Lung (tissue), 12 donors: ENCODE results near the gene UQCR11. TPM values are rescaled to one million over a fixed set of nuclear protein-coding genes. Genes with fewer than 3 reads are reported as not detected.

Experiments used
- ATAC-seq: fragments of 200-7000 bp; cut with Tn5 transposase; one replicate; pipeline ENCODE4 v1.9.1; 2020; ENCODE audit warnings: moderate number of reproducible peaks; ENCODE audit not compliant: insufficient read depth, low FRiP score
- DNase-seq, 3 donors: peaks; one replicate each; pipeline ENCODE4 v3.0.0-alpha.2; 2013 to 2017
- H3K27ac ChIP-seq, 2 donors: one replicate each; pipeline ENCODE4 v1.5.1; 2013; ENCODE audit warnings: mild to moderate bottlenecking in 2 of 2, moderate library complexity in 2 of 2, control low read depth in 1 of 2, inconsistent platforms in 1 of 2, low read depth in 1 of 2, low read length in 1 of 2
- H3K27me3 ChIP-seq, 3 donors: one replicate each; pipeline ENCODE4 v1.5.1; 2013; ENCODE audit warnings: low read length in 2 of 3; ENCODE audit not compliant: control insufficient read depth in 3 of 3, insufficient read depth in 3 of 3
- H3K36me3 ChIP-seq, 4 donors: one replicate each; pipeline ENCODE4 v1.5.1; 2013; ENCODE audit warnings: low read length in 4 of 4, mild to moderate bottlenecking in 1 of 4, moderate library complexity in 1 of 4; ENCODE audit not compliant: control insufficient read depth in 4 of 4, insufficient read depth in 4 of 4
- H3K4me1 ChIP-seq, 5 donors: one replicate each; pipeline ENCODE4 v1.5.1; 2013; ENCODE audit warnings: low read length in 5 of 5, mild to moderate bottlenecking in 2 of 5, moderate library complexity in 1 of 5; ENCODE audit not compliant: control insufficient read depth in 5 of 5, insufficient read depth in 5 of 5
- H3K4me3 ChIP-seq: one replicate; pipeline ENCODE4 v1.5.1; 2013; ENCODE audit warnings: mild to moderate bottlenecking, control low read depth, moderate library complexity
- H3K9ac ChIP-seq, 2 donors: one replicate each; pipeline ENCODE4 v1.5.1; 2013; ENCODE audit warnings: low read length in 2 of 2, control low read depth in 1 of 2; ENCODE audit not compliant: insufficient read depth in 1 of 2
- H3K9me3 ChIP-seq, 4 donors: one replicate each; pipeline ENCODE4 v1.5.1; 2013; ENCODE audit warnings: low read length in 3 of 4, mild to moderate bottlenecking in 1 of 4, moderate library complexity in 1 of 4; ENCODE audit not compliant: control insufficient read depth in 4 of 4, insufficient read depth in 3 of 4
- WGBS, 2 donors: extraction: QIAGEN DNeasy Blood & Tissue Kit; methylation state at CpG; one replicate each; pipeline ENCODE4 v1.1.7; 2013; 5-methylcytosine and 5-hydroxymethylcytosine counted together
- polyA plus RNA-seq, 2 donors: library from polyadenylated mRNA; stranded (reverse); fragments of 200-250 nt; gene quantifications; one replicate each; pipeline ENCODE4 v1.2.1, GENCODE V29; 2013
- total RNA-seq, 2 donors: library from RNA; depleted of rRNA in 1 of 2; stranded (reverse); fragments of >200 nt in 1 of 2; gene quantifications; one replicate each; pipeline ENCODE4 v1.2.1, GENCODE V29; 2014 to 2021
- TF ChIP-seq, protein P1 (sequence below): IDR thresholded peaks from 2 replicates; pipeline ENCODE4 v1.5.1; 2012; ENCODE audit warnings: mild to moderate bottlenecking; ENCODE audit errors: control extremely low read depth, extremely low read depth
- donor health status: control.
- donor health status: control.
- donor health status: Bipolar disorder and iron deficiency.
- donor health status: healthy.
- donor health status: DM: yes; HTN: yes; CAD: no.

Gene UQCR11
- total and polyA plus RNA-seq, 4 donors = 35.4 to 225 (median 127) TPM

- Histone ChIP-seq H3K27ac (no peak overlapping the region), H3K9me3 (no peaks in the 10 kb centered on the region), H3K9ac (no peak overlapping the region), H3K36me3 (peaks cover 14 to 38% (median 17%) of the 10 kb centered on the region in 4 donors), H3K27me3 (no peaks in the 10 kb centered on the region), H3K4me1 (peaks cover 0 to 1% (median 0%) of the 10 kb centered on the region in 5 donors), H3K4me3 (no peak overlapping the region)
- WGBS, 2 donors = 94 to 95% methylated on average over 87 of the region's 87 CpGs
- ATAC-seq = no peak
- TF ChIP-seq, protein P1, sequence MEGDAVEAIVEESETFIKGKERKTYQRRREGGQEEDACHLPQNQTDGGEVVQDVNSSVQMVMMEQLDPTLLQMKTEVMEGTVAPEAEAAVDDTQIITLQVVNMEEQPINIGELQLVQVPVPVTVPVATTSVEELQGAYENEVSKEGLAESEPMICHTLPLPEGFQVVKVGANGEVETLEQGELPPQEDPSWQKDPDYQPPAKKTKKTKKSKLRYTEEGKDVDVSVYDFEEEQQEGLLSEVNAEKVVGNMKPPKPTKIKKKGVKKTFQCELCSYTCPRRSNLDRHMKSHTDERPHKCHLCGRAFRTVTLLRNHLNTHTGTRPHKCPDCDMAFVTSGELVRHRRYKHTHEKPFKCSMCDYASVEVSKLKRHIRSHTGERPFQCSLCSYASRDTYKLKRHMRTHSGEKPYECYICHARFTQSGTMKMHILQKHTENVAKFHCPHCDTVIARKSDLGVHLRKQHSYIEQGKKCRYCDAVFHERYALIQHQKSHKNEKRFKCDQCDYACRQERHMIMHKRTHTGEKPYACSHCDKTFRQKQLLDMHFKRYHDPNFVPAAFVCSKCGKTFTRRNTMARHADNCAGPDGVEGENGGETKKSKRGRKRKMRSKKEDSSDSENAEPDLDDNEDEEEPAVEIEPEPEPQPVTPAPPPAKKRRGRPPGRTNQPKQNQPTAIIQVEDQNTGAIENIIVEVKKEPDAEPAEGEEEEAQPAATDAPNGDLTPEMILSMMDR = no peak
- no peak for DNase-seq
Measured at GRCh38 chr19:1584500-1585242, 20.6 kb downstream of the UQCR11 start.

DNA sequence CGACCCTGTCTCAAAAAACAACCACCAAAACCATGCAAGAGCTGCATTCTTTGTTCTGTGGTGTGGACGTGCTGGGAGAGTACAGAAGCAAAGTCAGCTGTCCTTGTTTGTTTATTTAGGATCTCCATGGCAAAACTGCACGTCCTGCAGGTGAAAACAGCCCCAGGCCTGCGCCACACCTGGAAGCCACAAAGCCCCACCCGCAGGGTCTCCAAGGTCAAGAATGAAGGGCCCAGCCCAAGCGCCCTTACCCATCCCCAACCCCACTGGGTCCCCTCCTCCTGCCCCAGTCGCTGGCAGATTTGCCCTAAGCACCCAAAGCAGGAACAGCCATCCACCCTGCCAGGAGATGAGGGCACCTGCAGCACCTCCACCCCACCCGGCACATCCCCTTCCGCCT lies 23.1 kb downstream of the UQCR11 start:
- H3K27ac ChIP-seq = no peak overlapping the region
- TF ChIP-seq, protein P1 = no peak
- no peaks in the 10 kb centered on the region for H3K4me1 ChIP-seq
- DNase-seq (no peak), ATAC-seq (no peak)
- H3K9me3 ChIP-seq = no peaks in the 10 kb centered on the region
- H3K36me3 ChIP-seq = peaks cover 14 to 58% (median 19%) of the 10 kb centered on the region in 4 donors
- no peak overlapping the region for H3K9ac ChIP-seq
- 93 to 94% methylated on average over 9 of the region's 9 CpGs for WGBS, 2 donors
- H3K27me3 ChIP-seq = no peaks in the 10 kb centered on the region
- no peak overlapping the region for H3K4me3 ChIP-seq

- Histone ChIP-seq H3K27me3 (no peaks in the 10 kb centered on the region), H3K27ac (no peak overlapping the region), H3K4me1 (no peaks in the 10 kb centered on the region), H3K4me3 (no peak overlapping the region), H3K9ac (no peak overlapping the region), H3K9me3 (no peaks in the 10 kb centered on the region), H3K36me3 (peaks cover 14 to 70% (median 18%) of the 10 kb centered on the region in 4 donors)
- TF ChIP-seq, protein P1 = no peak
- no peak for DNase-seq
- no peak for ATAC-seq
- WGBS, 2 donors = 95 to 97% methylated on average over 22 of the region's 22 CpGs
Measured at GRCh38 chr19:1580957-1581356, 24.3 kb downstream of the UQCR11 start.

GRCh38 chr19:1580382-1580781 lies 24.9 kb downstream of the UQCR11 start:
- no peak for DNase-seq
- Histone ChIP-seq H3K27me3 (no peaks in the 10 kb centered on the region), H3K27ac (no peak overlapping the region), H3K4me3 (no peak overlapping the region), H3K9ac (no peak overlapping the region), H3K36me3 (peaks cover 14 to 70% (median 17%) of the 10 kb centered on the region in 4 donors), H3K9me3 (no peaks in the 10 kb centered on the region), H3K4me1 (no peaks in the 10 kb centered on the region)
- no peak for ATAC-seq
- TF ChIP-seq, protein P1 = no peak
- WGBS, 2 donors = 91 to 93% methylated on average over 20 of the region's 20 CpGs
